Mesenteric fat pad (tissue), 1 donor: Measurements from ENCODE around the gene EHBP1. TPM values are rescaled to one million over a fixed set of nuclear protein-coding genes. Genes with fewer than 3 reads are reported as not detected.

ENCODE experiments used
- DNase-seq: peaks from one replicate; pipeline ENCODE4 v3.0.0-alpha.2; 2020; ENCODE audit warnings: low spot score
- total RNA-seq: library from RNA; stranded (reverse); fragmentation: NEBNext Ultra II Directional; extraction: Animal tissue kit (Norgen Biotek cat#: 25700); gene quantifications from one replicate; pipeline ENCODE4 v1.2.1, GENCODE V29; 2021
- donor health status: DM: yes; HTN: yes; CAD: no.

EHBP1 gene
- total RNA-seq, 1 donor from 2014 or later: 70.8 TPM

GRCh38 chr2:62775367-62775668 lies 69.8 kb downstream of the EHBP1 start:
- no peak for DNase-seq

DNA sequence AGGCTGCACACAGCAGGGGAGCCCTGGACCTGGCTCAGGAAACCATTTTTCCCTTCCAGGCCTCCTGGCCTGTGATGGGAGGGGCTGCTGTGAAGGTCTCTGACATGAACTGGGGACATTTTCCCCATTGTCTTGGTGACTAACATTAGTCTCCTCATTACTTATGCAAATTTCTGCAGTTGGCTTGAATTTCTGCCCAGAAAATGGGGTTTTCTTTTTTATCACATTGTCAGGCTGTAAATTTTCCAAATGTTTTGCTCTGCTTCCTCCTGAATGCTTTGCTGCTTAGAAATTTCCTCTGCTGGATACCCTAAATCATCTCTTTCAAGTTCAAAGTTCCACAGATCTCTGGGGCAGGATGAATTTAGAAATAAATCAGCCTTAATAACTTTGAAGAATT lies 78.2 kb downstream of the EHBP1 start:
- DNase-seq: no peak

- DNase-seq: no peak
Measured at GRCh38 chr2:62784341-62784740, 78.8 kb downstream of the EHBP1 start.

DNA sequence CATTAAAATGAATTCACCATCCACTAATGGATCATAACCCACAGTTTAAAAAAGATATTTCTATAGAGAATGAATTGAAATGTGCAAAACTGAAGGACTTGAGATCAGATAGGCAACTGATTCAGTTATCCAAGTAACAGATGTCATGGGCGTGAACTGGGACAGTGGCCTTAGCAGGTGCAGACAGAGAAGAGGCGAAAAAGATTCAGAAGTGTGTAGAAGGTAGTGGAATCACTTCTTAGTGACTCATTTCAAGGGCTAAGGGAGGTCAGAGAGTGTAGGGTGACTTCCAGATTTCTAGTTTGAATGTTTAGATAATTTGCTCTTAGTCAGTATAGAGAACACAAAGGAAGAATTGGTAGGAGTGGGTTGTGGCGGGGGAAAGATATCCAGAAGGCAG lies 79.7 kb downstream of the EHBP1 start:
- DNase-seq: no peak

DNA sequence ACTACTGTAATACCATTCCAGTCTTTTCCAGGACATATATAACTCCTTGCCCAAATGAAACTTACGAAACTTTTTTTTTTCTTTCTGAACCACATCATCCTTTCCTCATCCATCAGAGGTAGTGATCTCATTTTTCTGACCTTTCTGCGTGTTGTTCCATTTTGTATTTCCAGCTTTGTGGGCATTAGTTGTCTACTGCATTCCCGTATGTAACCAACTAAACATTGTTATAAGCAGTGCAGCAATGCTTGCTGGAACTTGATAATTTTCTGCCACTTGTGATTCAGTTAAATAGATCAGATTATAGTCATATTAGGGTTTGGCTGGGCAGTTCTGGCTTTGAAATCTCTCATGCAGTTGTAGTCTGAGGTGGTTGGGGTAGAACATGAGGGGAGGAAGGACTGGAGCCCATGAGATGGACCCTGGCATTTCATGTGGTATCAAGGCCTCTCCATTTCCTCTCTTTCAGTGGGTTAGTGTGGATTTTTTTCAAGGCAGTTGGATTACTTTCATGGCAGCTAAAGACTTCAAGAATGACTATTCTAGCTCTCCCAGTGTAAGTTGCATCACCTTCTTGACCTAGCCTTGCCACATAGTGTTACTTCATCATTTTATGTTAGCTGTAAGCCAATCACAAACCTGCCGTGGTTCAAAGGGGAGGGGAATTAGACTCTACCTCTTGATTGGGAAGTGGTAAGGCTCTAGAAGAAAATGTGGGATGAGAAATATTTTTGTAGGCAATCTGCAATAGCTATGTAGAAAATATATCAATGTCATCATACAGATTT lies 80.5 kb downstream of the EHBP1 start:
- DNase-seq: no peak

DNA sequence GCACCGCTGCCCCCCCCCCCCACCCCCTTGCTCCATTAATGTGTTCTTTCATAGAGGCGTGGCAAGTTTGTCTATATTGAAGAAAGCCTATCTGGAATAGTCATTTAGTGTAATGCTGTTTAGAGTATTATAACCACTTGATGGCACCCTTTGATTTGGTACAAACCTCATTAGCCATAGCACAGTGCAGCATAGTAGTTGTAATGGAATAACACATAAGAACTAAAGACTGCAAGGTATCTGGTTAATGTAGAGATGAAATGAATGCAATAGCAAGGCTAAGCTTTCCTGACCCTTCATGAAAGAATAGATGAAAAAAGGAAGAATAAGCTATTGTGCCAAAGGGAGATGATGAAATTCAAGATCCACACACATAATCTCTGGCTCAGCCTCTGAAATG lies 81.9 kb downstream of the EHBP1 start:
- no peak for DNase-seq

- DNase-seq: no peak
Measured at GRCh38 chr2:62789518-62789917, 84.0 kb downstream of the EHBP1 start.

- DNase-seq: no peak
Measured at GRCh38 chr2:62789918-62790317, 84.4 kb downstream of the EHBP1 start.

GRCh38 chr2:62792408-62792807 lies 86.9 kb downstream of the EHBP1 start:
- no peak for DNase-seq

DNA sequence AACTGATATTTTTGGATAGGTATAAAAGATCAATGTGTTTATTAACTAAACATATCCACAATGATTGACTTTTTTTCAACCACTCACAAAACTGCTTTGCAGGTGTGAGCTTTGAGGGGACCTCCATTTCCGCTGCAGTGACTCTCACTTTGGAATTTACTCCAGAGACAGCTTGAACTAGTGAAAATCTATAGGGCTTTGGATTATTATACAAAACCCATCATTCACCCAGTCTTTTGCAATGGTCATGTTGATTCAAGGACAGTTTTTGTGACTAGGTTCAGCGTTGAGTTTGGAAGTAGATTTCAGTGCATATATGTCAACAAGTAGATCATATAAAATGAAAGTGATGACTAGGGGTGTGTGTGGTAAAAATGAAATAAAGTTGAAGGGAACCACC lies 87.7 kb downstream of the EHBP1 start:
- no peak for DNase-seq

DNA sequence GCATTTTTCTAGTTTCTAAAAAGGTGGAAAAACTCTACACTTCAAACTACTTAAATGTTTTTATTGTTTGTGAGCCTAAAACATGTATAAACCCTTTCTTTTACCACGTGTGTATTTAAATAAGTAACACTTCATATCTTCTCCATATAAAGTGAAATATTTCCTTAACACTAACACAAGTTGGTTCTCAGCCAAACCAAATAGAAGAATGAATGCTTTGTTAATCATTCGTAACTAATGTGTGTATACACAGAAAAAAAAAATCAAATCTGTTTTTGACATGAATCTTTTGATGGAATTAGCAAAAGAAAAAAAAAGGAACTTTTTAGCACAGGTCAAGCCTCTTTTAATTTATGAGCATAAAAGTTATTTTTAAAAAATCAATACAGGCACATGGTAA lies 89.3 kb downstream of the EHBP1 start:
- DNase-seq: no peak

DNA sequence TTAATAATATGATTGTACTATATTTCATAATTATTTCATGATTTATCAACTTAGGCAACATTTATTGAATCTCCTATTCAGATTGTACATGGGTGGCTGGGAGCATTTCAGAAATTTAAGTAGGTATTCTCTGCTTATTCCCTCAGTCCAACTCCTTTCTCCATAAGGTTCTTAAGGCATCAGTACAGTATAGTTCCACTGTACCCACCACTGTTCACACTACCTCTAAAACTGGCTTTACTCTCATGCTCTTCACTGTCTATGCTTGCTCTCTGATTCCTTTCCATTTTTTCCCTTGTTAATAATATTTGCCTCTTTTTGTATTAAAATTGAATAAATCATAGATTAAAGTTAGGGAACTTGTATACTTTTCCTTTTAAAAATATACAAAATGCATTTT lies 89.8 kb downstream of the EHBP1 start:
- DNase-seq: no peak

DNA sequence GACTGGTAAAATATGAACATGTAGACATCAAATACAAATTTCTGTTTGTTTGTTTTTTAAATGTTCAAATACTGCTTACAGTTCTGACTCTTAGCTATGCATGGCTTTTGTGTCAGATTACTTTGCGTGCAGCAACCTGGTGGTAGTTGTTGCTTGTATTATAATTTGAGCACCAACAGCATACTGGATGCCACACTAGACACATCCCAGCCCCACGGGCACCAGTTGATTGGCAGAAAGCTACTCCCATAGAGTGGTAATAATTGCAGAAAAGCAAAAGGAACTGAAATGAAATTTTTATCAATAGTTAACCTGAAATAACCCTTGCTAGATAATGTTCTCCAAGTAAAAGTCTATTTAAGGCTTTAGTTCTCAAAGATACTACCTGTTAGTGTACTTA lies 91.6 kb downstream of the EHBP1 start:
- DNase-seq: no peak

- DNase-seq: no peak
Measured at GRCh38 chr2:62800618-62801017, 95.1 kb downstream of the EHBP1 start.

- DNase-seq: no peak
Measured at GRCh38 chr2:62801110-62801509, 95.6 kb downstream of the EHBP1 start.

DNA sequence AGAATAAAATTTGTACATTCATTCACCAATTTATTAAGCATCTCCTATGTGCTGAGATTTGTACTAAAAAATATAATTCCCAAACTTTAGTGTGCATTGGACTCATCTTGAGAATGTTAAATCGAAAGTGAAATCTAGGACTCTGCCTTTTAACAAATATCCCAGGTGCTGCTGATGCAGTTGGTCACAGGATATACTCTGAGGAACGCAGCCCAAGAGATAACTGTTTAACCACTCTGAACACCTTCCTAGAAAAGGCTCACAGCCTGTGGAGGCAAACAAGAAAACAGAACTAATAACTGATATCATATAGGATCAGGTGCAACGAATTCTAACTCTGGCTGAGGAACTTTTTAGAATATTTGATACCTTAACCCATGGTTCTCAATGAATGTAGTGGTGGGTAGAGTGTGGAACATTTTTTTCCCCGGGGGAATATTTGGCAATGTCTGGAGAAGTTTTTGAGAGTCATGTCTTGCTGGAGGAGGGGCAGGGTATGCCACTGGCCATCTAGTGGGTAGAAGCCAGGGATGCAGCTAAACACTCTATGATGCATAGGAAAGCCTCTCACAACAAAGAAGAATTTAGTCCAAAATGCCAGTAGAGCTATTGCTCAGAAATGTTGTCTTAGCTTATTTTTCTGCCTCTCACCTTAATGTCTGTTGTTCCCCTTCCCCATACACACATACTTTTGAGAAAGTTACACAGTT lies 96.5 kb downstream of the EHBP1 start:
- DNase-seq: no peak

- no peak for DNase-seq
Measured at GRCh38 chr2:62803961-62804360, 98.4 kb downstream of the EHBP1 start.

DNA sequence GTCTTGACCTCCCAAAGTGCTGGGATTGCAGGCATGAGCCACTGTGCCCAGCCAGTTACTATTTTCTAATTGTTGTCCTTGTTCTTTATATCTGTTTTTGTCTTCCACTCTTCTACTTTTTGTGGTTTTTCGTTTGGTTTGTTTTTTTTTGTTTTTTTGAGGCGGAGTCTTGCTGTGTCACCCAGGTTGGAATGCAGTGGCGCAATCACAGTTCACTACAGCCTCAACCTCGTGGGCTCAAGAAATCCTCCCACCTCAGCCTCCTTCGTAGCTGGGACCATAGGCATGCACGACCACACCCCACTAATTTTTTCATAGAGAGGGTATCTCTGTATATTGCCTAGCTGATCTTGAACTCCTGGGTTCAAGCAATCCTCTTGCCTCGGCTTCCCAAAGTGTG lies 100.7 kb downstream of the EHBP1 start:
- no peak for DNase-seq

DNA sequence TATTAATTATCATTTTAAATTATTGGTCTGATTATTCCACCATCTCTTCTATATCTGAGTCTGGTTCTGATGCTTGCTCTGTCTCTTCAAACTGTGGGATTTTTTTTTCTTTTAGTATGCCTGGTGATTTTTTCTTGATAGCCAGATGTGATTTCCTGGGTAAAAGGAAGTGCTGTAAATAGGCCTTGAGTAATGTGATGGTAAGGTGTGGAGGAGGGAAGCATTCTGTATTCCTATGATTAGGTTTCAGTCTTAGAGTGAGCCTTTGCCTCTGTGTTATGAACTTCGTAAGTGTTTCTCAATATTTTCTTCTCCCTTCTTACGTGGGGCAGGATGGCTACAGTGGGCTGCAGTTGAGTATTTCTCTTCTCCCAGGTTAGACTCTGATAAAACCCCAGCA lies 103.0 kb downstream of the EHBP1 start:
- no peak for DNase-seq

DNA sequence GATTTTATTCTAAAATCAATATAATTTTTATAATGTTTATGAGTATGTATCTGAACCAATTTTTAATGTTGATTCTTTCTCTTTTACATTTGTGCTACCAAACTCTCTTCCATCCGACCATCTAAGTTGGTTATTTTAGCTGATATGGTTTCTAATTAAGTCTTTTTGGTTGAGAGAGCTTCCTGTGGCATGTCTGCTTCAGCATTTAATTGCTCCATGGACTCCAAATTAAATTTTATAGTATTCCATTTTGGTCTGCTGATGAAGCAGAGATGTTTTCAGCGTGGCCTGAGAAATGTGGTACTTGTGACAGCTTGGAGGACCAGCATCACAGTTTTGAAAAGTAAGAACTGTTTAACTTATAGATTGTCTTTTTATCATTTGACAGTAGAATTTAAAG lies 105.6 kb downstream of the EHBP1 start:
- no peak for DNase-seq

DNA sequence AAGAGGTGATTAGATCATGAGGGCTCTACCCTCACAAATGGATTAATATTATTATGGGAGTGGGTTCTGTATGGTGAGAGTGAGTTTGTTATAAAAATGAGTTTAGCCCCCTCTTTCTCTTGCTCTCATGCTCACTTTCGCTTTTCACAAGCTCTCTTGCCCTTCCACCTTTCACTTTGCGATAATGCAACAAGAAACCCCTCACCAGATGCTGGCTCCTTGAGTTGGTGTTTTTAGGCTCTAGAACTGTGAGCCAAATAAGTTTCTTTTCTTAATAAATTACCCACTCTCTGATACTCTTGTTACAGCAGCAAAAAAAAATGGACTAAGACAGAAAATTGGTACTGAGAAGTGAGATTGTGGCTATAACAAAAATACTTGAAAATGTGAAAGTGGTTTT lies 106.5 kb downstream of the EHBP1 start:
- no peak for DNase-seq

GRCh38 chr2:62812921-62813825 lies 107.7 kb downstream of the EHBP1 start:
- DNase-seq: no peak
